ENCODE results near the gene BMP4. TPM values are rescaled to one million over a fixed set of nuclear protein-coding genes. Genes with fewer than 3 reads are reported as not detected.
"Not testable (repeated sequence)": the region's sequence is repeated elsewhere in the genome, so short reads cannot be mapped to it uniquely, and the experiment has no call there.

BMP4 gene
- 12.7 and 12.9 TPM in 2 replicates for total RNA-seq
- 32.3 TPM for polyA plus RNA-seq (2012)

DNA sequence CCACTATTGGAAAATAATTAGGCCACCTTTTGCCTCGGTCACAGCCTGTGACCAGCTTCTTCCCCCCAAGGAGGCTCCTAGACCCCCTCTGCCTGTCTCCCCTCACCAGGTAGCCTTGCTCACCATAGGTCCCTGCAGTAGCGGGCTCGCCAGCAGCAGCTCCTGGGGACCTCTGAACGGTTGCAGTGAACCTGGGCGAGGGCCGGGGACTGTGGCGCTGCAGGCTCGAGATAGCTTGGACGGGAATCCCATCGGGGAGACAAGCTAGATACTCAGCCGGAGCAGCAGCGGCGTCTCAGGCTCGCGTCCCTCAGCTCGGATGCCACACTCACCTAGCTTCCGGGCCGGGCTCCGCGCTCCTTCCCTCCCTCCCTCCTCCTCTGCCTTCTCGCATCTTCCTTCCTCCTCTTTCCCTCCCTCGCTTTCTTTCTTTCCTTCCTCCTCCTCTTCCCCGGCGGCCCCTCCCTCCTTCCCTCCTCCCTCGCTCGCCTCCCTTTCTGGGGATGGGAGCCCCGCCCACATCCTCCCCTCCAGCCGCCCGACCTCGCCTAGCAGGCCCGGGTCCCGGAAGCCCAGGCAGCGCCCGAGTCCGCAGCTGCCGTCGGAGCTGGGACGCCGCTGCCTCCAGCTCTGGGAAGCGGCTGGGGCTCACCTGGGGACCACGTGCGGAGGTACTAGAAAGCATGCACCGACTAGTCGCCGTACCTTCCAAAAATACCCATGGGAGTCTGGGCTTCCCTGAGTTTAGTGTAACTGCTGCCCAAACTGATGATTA is at the start of gene BMP4:
TSS of gene BMP4 (minus strand) at position 399 of the 775 bp plus-strand sequence. CDS start 4,603 bp downstream, outside the sequence.
- DNase-seq (ENCODE audit: low read depth) = no peak

GRCh38 chr14:54003064-54003463 is 46.4 kb upstream of the BMP4 start:
- DNase-seq (ENCODE audit: low read depth) = peak; percentile 39

GRCh38 chr14:54002653-54003052 is 46.0 kb upstream of the BMP4 start:
- DNase-seq (ENCODE audit: low read depth) = peak; percentile 75

- DNase-seq (ENCODE audit: low read depth) = no peak
Observed at GRCh38 chr14:54001189-54001878, 44.7 kb upstream of the BMP4 start.

DNA sequence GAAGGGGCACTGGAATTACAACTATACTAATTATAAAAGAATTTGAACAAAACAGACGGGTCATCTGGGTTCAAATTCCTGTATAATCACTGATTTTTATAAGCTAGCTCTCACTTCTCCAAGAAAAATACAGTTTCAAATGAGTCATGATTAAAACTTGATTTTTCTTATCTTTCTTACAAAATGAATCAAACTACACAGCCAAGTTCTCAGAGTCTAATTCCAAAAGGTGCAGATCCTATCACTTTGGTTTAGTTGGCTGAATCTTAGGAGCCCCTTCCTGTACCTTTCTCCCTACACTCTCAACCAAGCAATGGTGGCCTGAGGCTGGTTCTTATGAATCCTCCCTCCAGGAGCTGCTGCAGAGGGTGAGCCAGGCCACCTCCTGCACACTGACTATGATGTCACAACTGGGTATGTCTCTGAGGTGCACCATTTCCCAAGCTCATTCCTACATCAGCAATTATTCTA is 43.8 kb upstream of the BMP4 start:
- DNase-seq (ENCODE audit: low read depth) = no peak

DNA sequence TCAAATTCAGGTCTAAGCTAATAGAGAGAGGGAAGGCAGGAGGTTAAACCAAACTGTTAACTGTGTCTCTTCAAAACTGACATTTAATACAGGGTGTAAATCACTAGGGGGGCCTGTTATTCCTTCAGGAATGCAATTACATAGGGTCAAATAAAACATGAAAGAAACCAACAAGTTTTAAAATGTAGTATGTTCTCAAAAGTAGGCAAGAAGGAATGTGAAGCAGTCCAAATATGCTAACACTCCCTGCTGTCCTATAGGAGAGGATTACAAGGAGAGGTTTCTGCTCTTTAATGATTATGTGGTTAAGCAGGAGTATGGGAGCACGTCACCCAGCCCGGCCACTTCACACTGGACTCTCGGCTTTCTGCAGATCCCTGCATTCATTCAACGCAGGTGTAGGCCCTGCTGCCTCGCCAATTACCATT is 42.5 kb upstream of the BMP4 start:
- peak; percentile 28 for DNase-seq (ENCODE audit: low read depth)

GRCh38 chr14:53996041-53996440 is 39.4 kb upstream of the BMP4 start:
- no peak for DNase-seq (ENCODE audit: low read depth)

- DNase-seq (ENCODE audit: low read depth) = no peak
Observed at GRCh38 chr14:53993920-53994607, 37.4 kb upstream of the BMP4 start.

DNA sequence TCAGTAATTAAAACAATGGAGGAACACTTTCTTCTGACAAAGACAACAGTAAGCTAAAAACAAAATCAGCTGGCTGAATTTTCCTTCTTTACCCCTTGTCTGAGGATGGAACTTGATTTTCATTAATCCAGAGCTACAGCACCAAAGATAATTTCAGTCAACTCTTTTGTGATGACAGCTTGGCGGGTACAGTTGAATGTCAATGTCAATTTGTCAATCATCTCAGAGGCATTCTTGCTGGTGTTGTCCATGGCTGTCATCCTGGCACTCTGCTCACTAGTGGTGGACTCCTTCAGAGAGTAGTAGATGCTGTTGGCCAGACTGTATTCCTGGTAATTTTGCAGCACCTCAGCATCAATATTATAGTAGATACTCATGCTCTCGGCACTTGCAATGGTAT is 34.4 kb upstream of the BMP4 start:
- no peak for DNase-seq (ENCODE audit: low read depth)

DNA sequence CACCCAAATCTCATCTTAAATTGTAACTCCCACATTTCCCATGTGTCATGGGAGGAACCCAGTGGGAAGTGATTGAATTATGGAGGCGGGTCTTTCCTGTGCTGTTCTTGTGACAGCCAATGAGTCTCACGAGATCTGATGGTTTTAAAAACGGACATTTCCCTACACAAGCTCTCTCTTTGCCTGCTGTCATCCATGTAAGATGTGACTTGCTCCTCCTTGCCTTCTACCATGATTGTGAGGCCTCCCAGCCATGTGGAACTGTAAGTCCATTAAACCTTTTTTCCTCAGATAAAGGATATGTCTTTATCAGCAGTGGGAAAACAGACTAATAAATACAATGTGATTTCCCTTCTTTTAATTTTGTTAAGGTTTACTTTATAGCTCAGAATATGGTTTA is 30.1 kb upstream of the BMP4 start:
- not testable (repeated sequence) for DNase-seq (ENCODE audit: low read depth)

DNA sequence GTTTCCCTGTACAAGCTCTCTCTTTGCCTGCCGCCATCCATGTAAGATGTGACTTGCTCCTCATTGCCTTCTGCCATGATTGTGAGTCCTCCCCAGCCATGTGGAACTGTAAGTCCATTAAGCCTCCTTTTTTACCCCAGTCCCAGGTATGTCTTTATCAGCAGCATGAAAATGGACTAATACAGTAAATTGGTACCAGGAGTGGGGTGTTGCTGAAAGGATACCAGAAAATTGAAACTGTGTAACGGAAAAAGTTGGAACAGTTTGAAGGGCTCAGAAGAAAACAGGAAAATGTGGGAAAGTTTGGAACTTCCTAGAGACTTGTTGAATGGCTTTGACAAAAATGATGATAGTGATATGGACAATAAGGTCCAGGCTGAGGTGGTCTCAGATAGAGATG is 28.3 kb upstream of the BMP4 start:
- not testable (repeated sequence) for DNase-seq (ENCODE audit: low read depth)

DNA sequence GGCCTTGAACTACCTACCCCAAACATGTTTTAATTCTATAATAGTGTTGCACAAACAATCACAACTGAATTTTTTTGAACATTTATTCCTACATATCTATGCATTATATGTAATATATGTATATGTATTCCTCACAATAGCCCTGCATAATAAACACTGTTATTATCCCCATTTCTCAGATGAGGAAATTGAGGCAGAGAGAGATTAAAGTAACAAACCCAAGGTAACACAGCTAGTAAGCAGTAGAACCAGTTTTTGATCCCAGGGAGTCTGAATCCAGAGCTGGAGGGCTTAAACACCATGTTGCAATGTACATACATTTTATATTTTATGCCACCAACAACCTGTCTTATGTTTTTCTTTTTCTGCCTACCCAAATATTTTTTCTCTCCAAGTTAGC is 26.5 kb upstream of the BMP4 start:
- no peak for DNase-seq (ENCODE audit: low read depth)

- no peak for DNase-seq (ENCODE audit: low read depth)
Observed at GRCh38 chr14:53982546-53982945, 25.9 kb upstream of the BMP4 start.

GRCh38 chr14:53979747-53980642 is 23.4 kb upstream of the BMP4 start:
- DNase-seq (ENCODE audit: low read depth) = peak; percentile 92

DNA sequence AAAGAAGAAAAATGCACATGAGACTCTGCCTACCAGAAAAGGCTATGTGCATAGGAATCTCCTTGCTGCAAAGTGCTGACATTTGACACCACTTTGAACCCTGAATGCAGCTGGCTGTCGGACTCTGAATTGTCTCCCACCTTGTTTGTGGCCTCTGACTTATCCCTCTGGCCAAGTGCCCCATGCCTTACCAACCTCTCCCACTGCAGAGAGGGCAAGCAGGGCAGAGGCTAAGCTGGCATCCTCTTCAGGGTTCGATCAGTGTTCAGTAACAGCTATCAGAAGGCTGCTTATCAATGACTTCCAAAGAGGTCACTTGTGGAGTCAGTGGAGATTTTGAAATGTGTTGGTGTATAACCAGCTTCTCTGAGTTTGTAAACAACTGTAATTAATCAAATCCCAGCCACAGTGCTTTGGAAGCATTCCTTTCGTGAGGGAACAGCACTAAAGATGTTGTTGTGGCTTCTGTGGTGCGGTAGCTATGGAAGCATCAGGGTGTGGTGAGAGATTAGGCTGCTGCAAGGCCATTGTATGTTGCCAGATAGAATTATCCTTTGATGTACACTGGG is 22.6 kb upstream of the BMP4 start:
- DNase-seq (ENCODE audit: low read depth) = peak; percentile 93

DNA sequence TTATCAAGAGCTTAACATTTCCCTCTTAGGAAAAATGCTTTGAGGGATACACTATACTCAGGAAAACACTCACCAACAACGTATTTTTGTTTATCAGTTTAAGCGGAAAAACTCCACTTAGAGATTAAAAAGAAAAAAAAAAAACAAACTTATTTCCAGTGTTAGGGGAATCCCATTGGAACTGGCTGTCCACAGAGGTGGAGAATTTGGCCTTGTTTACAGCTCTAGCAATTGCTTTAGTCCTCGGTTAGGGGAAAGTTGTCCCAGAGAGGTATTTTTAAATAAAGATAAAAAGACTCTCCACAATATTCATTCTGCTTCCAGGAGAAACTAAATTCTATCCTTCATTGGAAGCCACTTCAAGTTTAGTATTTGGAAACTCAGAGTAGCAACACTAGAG is 21.6 kb upstream of the BMP4 start:
- DNase-seq (ENCODE audit: low read depth) = no peak

- no peak for DNase-seq (ENCODE audit: low read depth)
Observed at GRCh38 chr14:53975444-53975843, 18.8 kb upstream of the BMP4 start.

GRCh38 chr14:53971521-53971920 is 14.9 kb upstream of the BMP4 start:
- DNase-seq (ENCODE audit: low read depth) = no peak

- DNase-seq (ENCODE audit: low read depth) = no peak
Observed at GRCh38 chr14:53969326-53969725, 12.7 kb upstream of the BMP4 start.

- no peak for DNase-seq (ENCODE audit: low read depth)
Observed at GRCh38 chr14:53968726-53969125, 12.1 kb upstream of the BMP4 start.

GRCh38 chr14:53967606-53968005 is 11.0 kb upstream of the BMP4 start:
- DNase-seq (ENCODE audit: low read depth) = no peak
